Activated naive CD4-positive, alpha-beta T cell treated with anti-CD3 and anti-CD28 coated beads, Interleukin-2, amount 50 U/mL, for 72 hours (primary cell): ENCODE measurements around the gene FBXL15. TPM values are rescaled to one million over a fixed set of nuclear protein-coding genes. Genes with fewer than 3 reads are reported as not detected.

ENCODE experiments used
- total RNA-seq, 2 donors: library from RNA; stranded (reverse); gene quantifications; one replicate each; pipeline ENCODE4 v1.2.3, GENCODE V29; 2022

FBXL15 gene
- total RNA-seq, 2 donors from 2014 or later: 12.9 to 27.4 TPM

Other genes starting within 250 kb of the FBXL15 start
- gene ELOVL3, start 194.5 kb upstream of the FBXL15 start, total RNA-seq: under 1 TPM in 1 of 2 donors, not detected in 1; 0.50 TPM
- gene PITX3, start 179.3 kb upstream of the FBXL15 start, total RNA-seq: not detected
- gene GBF1, start 175.3 kb upstream of the FBXL15 start, total RNA-seq: 10 to 100 TPM; 32.1 to 44.2 TPM
- gene NFKB2, start 25.1 kb upstream of the FBXL15 start, total RNA-seq: 100 to 1,000 TPM; 213 to 251 TPM
- 10 to 100 TPM in 1 of 2 donors, 1 to 10 TPM in 1; 8.7 to 13.3 TPM for gene PSD, start 2.1 kb upstream of the FBXL15 start, total RNA-seq
- gene CUEDC2, start 11.7 kb downstream of the FBXL15 start, total RNA-seq: 10 to 100 TPM; 38.7 to 73.9 TPM
- under 1 TPM in 1 of 2 donors, not detected in 1; 0.30 TPM for gene C10orf95, start 30.7 kb downstream of the FBXL15 start, total RNA-seq
- gene ACTR1A, start 81.9 kb downstream of the FBXL15 start, total RNA-seq: 10 to 100 TPM; 48.9 to 97.4 TPM
- gene SUFU, start 83.1 kb downstream of the FBXL15 start, total RNA-seq: 1 to 10 TPM; 9.1 to 9.9 TPM
- 10 to 100 TPM; 22.9 to 47.3 TPM for gene TRIM8, start 223.6 kb downstream of the FBXL15 start, total RNA-seq